Neuronal stem cell (in vitro differentiated cells): ENCODE data around the gene ANKEF1.

ENCODE experiments used
- DNase-seq: peaks from one replicate; pipeline ENCODE4 v3.0.0-alpha.2; 2013; ENCODE audit warnings: low spot score
- H2AFZ ChIP-seq: one replicate; pipeline ENCODE4 v1.6.1; 2013; ENCODE audit warnings: mild to moderate bottlenecking, low read length, inconsistent platforms
- H2AK5ac ChIP-seq: 2 replicates; pipeline ENCODE4 v1.6.1; 2013; ENCODE audit warnings: low read depth, mild to moderate bottlenecking, inconsistent platforms, low read length, moderate library complexity, mixed read lengths
- H2BK120ac ChIP-seq: 2 replicates; pipeline ENCODE4 v1.6.1; 2013; ENCODE audit warnings: low read depth, mild to moderate bottlenecking, inconsistent platforms, low read length, moderate library complexity, mixed read lengths
- H2BK12ac ChIP-seq: one replicate; pipeline ENCODE4 v1.6.1; 2013; ENCODE audit warnings: low read length, inconsistent platforms
- H2BK15ac ChIP-seq: 2 replicates; pipeline ENCODE4 v1.6.1; 2013; ENCODE audit warnings: mild to moderate bottlenecking, low read length, inconsistent platforms, mixed read lengths
- H2BK5ac ChIP-seq: one replicate; pipeline ENCODE4 v1.6.1; 2013; ENCODE audit warnings: inconsistent platforms, mild to moderate bottlenecking, low read length, moderate library complexity
- H3K14ac ChIP-seq: one replicate; pipeline ENCODE4 v1.6.1; 2013; ENCODE audit warnings: low read length, inconsistent platforms
- H3K18ac ChIP-seq: 2 replicates; pipeline ENCODE4 v1.6.1; 2013; ENCODE audit warnings: low read length, inconsistent platforms
- H3K23ac ChIP-seq: 2 replicates; pipeline ENCODE4 v1.6.1; 2013; ENCODE audit warnings: low read depth, mild to moderate bottlenecking, mixed read lengths, low read length, inconsistent platforms; ENCODE audit not compliant: poor library complexity
- H3K27ac ChIP-seq: replicated peaks from 3 replicates; pipeline ENCODE4 v1.5.1; 2013; ENCODE audit warnings: low read length, inconsistent platforms
- H3K27me3 ChIP-seq, 3 experiments: 2 replicates each; pipeline ENCODE4 v1.6.1; 2013; ENCODE audit warnings: low read length in 3 of 3, mild to moderate bottlenecking in 2 of 3, inconsistent platforms in 1 of 3, low read depth in 1 of 3, mixed read lengths in 1 of 3, moderate library complexity in 1 of 3; ENCODE audit not compliant: control insufficient read depth in 3 of 3, insufficient read depth in 3 of 3
- H3K36me3 ChIP-seq, 2 donors: replicated peaks in 1 of 2; 2 replicates each; pipeline ENCODE4 v1.6.1; 2013; ENCODE audit warnings: low read length in 2 of 2; ENCODE audit not compliant: control insufficient read depth in 2 of 2, insufficient read depth in 2 of 2
- H3K4ac ChIP-seq: 2 replicates; pipeline ENCODE4 v1.6.1; 2013; ENCODE audit warnings: inconsistent platforms, mild to moderate bottlenecking, low read length, moderate library complexity
- H3K4me1 ChIP-seq, 2 donors: 1 replicate in 1 of 2; 2 replicates in 1 of 2; pipeline ENCODE4 v1.6.1; 2013; ENCODE audit warnings: low read length in 2 of 2, low read depth in 1 of 2; ENCODE audit not compliant: control insufficient read depth in 2 of 2, insufficient read depth in 1 of 2
- H3K4me2 ChIP-seq: one replicate; pipeline ENCODE4 v1.6.1; 2013; ENCODE audit warnings: mild to moderate bottlenecking, low read length, inconsistent platforms; ENCODE audit not compliant: insufficient read depth, poor library complexity, severe bottlenecking
- H3K4me3 ChIP-seq, 2 donors: 2 replicates each; pipeline ENCODE4 v1.5.1; 2013; ENCODE audit warnings: low read length in 2 of 2, mild to moderate bottlenecking in 2 of 2, inconsistent platforms in 1 of 2, moderate library complexity in 1 of 2
- H3K79me1 ChIP-seq: one replicate; pipeline ENCODE4 v1.6.1; 2013; ENCODE audit warnings: low read depth, mild to moderate bottlenecking, inconsistent platforms, low read length, moderate library complexity
- H3K9ac ChIP-seq: one replicate; pipeline ENCODE4 v1.6.1; 2013; ENCODE audit warnings: mild to moderate bottlenecking, low read depth, low read length, inconsistent platforms; ENCODE audit not compliant: poor library complexity
- H3K9me3 ChIP-seq, 2 donors: replicated peaks in 1 of 2; 2 replicates each; pipeline versions ENCODE3 to v1.6.1; 2013; ENCODE audit warnings: low read length in 2 of 2, mild to moderate bottlenecking in 2 of 2, inconsistent platforms in 1 of 2, low read depth in 1 of 2, mixed read lengths in 1 of 2, moderate library complexity in 1 of 2; ENCODE audit not compliant: control insufficient read depth in 2 of 2, insufficient read depth in 1 of 2
- H4K8ac ChIP-seq: one replicate; pipeline ENCODE4 v1.6.1; 2013; ENCODE audit warnings: low read depth, mild to moderate bottlenecking, inconsistent platforms, low read length, moderate library complexity
- H4K91ac ChIP-seq: one replicate; pipeline ENCODE4 v1.6.1; 2013; ENCODE audit warnings: low read length, low read depth, mild to moderate bottlenecking, inconsistent platforms; ENCODE audit not compliant: poor library complexity
- WGBS, 2 donors: extraction: QIAGEN DNeasy Blood & Tissue Kit; methylation state at CpG; one replicate each; pipeline ENCODE4 v1.1.7; 2013; ENCODE audit warnings: missing lambda C conversion rate in 2 of 2, mixed read lengths in 1 of 2; ENCODE audit not compliant: insufficient read length in 2 of 2, insufficient replicate concordance in 1 of 2; ENCODE audit errors: extremely low coverage in 2 of 2; 5-methylcytosine and 5-hydroxymethylcytosine counted together

The ANKEF1 gene

GRCh38 chr20:10006447-10007090 is 28.2 kb upstream of the ANKEF1 start:
- H3K4ac ChIP-seq, result no peak overlapping the region
- no peaks in the 10 kb centered on the region for H3K4me1 ChIP-seq
- H2AK5ac ChIP-seq, result no peak overlapping the region
- H3K36me3 ChIP-seq, result no peaks in the 10 kb centered on the region
- H3K9ac ChIP-seq, result no peak overlapping the region
- H3K27me3 ChIP-seq, result no peaks in the 10 kb centered on the region
- no peak overlapping the region for H2BK12ac ChIP-seq
- no peak overlapping the region for H4K8ac ChIP-seq
- H3K18ac ChIP-seq, result no peak overlapping the region
- H2BK15ac ChIP-seq, result no peak overlapping the region
- H3K27ac ChIP-seq, result no peak overlapping the region
- no peak overlapping the region for H3K23ac ChIP-seq
- H3K14ac ChIP-seq, result no peak overlapping the region
- no peak overlapping the region for H2AFZ ChIP-seq
- H3K4me2 ChIP-seq, result no peak overlapping the region
- no peak overlapping the region for H4K91ac ChIP-seq
- H3K9me3 ChIP-seq, result no peaks in the 10 kb centered on the region
- H3K4me3 ChIP-seq, result no peak overlapping the region
- no CpG with 5 or more reads among the region's 4 CpGs for WGBS, 2 donors
- H2BK120ac ChIP-seq, result no peak overlapping the region
- DNase-seq, result no peak
- no peaks in the 10 kb centered on the region for H3K79me1 ChIP-seq
- H2BK5ac ChIP-seq, result no peak overlapping the region

- Histone ChIP-seq H3K4me2 (no peak overlapping the region), H3K14ac (no peak overlapping the region), H2AK5ac (no peak overlapping the region), H3K9me3 (no peaks in the 10 kb centered on the region), H2BK15ac (no peak overlapping the region), H2BK5ac (no peak overlapping the region), H3K4me3 (no peak overlapping the region), H3K4me1 (no peaks in the 10 kb centered on the region), H3K36me3 (no peaks in the 10 kb centered on the region), H3K27ac (no peak overlapping the region), H3K18ac (no peak overlapping the region), H4K91ac (no peak overlapping the region), H3K4ac (no peak overlapping the region), H2AFZ (no peak overlapping the region), H2BK12ac (no peak overlapping the region), H3K27me3 (no peaks in the 10 kb centered on the region), H3K9ac (no peak overlapping the region), H3K79me1 (no peaks in the 10 kb centered on the region), H3K23ac (no peak overlapping the region), H2BK120ac (no peak overlapping the region), H4K8ac (no peak overlapping the region)
- DNase-seq, result no peak
- WGBS, 2 donors, result no CpG with 5 or more reads among the region's 2 CpGs
These were observed 27.6 kb upstream of the ANKEF1 start for GRCh38 chr20:10007158-10007557.

- Histone ChIP-seq H2BK120ac (no peak overlapping the region), H2BK15ac (no peak overlapping the region), H3K9ac (no peak overlapping the region), H2AFZ (no peak overlapping the region), H3K14ac (no peak overlapping the region), H3K23ac (no peak overlapping the region), H3K79me1 (no peaks in the 10 kb centered on the region), H2BK5ac (no peak overlapping the region), H2BK12ac (no peak overlapping the region), H3K27me3 (no peaks in the 10 kb centered on the region), H3K18ac (no peak overlapping the region), H3K4me1 (no peaks in the 10 kb centered on the region), H4K8ac (no peak overlapping the region), H3K4ac (no peak overlapping the region), H3K36me3 (no peaks in the 10 kb centered on the region), H3K4me2 (no peak overlapping the region), H3K4me3 (no peak overlapping the region), H2AK5ac (no peak overlapping the region), H4K91ac (no peak overlapping the region), H3K9me3 (no peaks in the 10 kb centered on the region), H3K27ac (no peak overlapping the region)
- no CpG with 5 or more reads among the region's 5 CpGs for WGBS, 2 donors
- DNase-seq, result no peak
These were observed 27.0 kb upstream of the ANKEF1 start for GRCh38 chr20:10007747-10008146.

- Histone ChIP-seq H2BK15ac (no peak overlapping the region), H3K9ac (no peak overlapping the region), H3K4ac (no peak overlapping the region), H3K4me2 (no peak overlapping the region), H2BK5ac (no peak overlapping the region), H3K36me3 (no peaks in the 10 kb centered on the region), H4K8ac (no peak overlapping the region), H3K79me1 (no peaks in the 10 kb centered on the region), H2AFZ (no peak overlapping the region), H3K18ac (no peak overlapping the region), H3K4me3 (no peak overlapping the region), H3K27ac (no peak overlapping the region), H3K4me1 (no peaks in the 10 kb centered on the region), H4K91ac (no peak overlapping the region), H2AK5ac (no peak overlapping the region), H3K27me3 (no peaks in the 10 kb centered on the region), H3K14ac (no peak overlapping the region), H2BK120ac (no peak overlapping the region), H2BK12ac (no peak overlapping the region), H3K23ac (no peak overlapping the region), H3K9me3 (no peaks in the 10 kb centered on the region)
- no CpG with 5 or more reads among the region's 5 CpGs for WGBS, 2 donors
- DNase-seq, result no peak
These were observed 22.3 kb upstream of the ANKEF1 start for GRCh38 chr20:10012464-10012863.
